ENCODE results near the gene S100A12. TPM values are rescaled to one million over a fixed set of nuclear protein-coding genes. Genes with fewer than 3 reads are reported as not detected.
"Not testable (repeated sequence)": the region's sequence is repeated elsewhere in the genome, so short reads cannot be mapped to it uniquely, and the experiment has no call there.

The S100A12 gene
- total RNA-seq, 2 donors from 2014 or later: 0.85 TPM; not detected in 1

DNA sequence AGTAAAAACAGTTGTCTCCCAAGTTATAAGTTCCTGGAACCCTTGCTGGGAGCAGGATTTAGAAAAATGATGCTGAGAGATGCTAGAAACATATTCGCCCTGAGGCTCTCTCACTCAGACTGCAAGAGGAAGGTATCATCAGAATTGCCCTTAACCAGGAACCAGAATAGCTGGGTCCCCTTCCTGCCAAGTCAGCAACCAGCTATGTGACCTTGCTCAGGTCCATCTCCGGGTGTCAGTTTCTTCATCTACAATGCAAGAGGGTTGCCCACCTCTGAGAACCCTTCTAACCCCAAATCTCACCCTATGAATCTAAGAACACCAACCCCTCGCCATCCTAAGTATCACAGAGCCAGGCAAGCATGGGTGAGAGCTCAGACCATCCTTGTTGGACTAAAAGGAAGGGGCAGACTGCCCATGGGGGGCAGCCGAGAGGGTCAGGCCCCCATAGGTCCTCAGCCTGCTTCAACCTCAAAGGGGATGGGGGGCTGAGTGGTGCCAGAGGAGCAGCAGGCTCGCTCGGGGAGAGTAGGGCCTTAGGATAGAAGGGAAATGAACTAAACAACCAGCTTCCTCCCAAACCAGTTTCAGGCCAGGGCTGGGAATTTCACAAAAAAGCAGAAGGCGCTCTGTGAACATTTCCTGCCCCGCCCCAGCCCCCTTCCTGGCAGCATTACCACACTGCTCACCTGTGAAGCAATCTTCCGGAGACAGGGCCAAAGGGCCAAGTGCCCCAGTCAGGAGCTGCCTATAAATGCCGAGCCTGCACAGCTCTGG, 18.2 kb downstream of the S100A12 start:
- intact Hi-C loops (cut with DNase I, micrococcal nuclease): loop anchor here in 1 of 2 donors (10.0 kb wide), 1 partner anchor 138 kb away; no protein-coding TSS in a partner anchor
- ATAC-seq (peak; percentile 84), DNase-seq (peak; percentile 55 to 61)

- DNase-seq (no peak), ATAC-seq (no peak)
- intact Hi-C loops (cut with DNase I, micrococcal nuclease): loop anchor here in 1 of 2 donors (10.0 kb wide), 1 partner anchor 138 kb away; no protein-coding TSS in a partner anchor
Observed at GRCh38 chr1:153356392-153357075, 18.9 kb downstream of the S100A12 start.

GRCh38 chr1:153355445-153356071, 19.9 kb downstream of the S100A12 start:
- intact Hi-C loops (cut with DNase I, micrococcal nuclease): loop anchor here in 1 of 2 donors (10.0 kb wide), 1 partner anchor 139 kb away; no protein-coding TSS in a partner anchor
- peak; percentile 39 to 64 for DNase-seq
- ATAC-seq: peak; percentile 76

DNA sequence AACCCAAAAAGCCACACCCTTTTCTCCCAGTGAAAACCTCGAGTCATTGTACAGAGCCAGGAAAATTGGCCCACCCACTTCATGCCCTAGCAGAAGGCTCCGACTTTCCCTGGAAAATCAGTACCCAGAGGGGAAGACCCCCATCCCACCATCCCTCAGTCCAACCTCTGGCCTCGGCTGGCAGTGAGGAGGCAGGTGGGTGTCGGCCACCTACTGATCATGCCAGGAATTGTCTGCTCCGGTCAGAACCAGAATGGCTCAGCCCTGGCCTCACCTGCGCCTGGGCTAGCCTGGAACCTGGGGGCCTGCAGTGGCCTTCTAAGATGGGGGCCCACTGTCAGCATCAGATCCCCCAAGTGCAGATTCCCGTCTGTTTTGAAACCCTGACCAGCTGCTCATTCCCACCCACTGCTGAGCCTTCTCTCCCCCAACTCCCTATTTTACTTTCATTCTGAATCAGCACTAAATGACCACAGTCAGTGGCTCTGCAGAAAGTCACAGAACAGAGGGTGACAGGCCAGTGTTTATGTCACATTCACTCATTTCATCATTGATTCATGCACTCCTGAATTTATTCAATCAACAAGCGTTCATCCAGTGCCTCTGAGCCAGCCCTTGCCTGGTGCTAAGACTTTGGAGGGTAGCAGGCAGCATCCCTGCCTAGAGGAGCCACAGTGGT, 20.8 kb downstream of the S100A12 start:
- intact Hi-C loops (cut with DNase I, micrococcal nuclease): loop anchor here (5.0 to 10.0 kb wide), 2 partner anchors 140 to 143 kb away; no protein-coding TSS in a partner anchor
- DNase-seq (no peak), ATAC-seq (no peak)

- no peak for ATAC-seq
- DNase-seq: no peak
- intact Hi-C loops (cut with DNase I, micrococcal nuclease): loop anchor here (5.0 to 10.0 kb wide), 2 partner anchors 141 to 144 kb away; no protein-coding TSS in a partner anchor
Observed at GRCh38 chr1:153353226-153353947, 22.0 kb downstream of the S100A12 start.

- intact Hi-C loops (cut with DNase I, micrococcal nuclease): loop anchor here (5.0 to 10.0 kb wide), 2 partner anchors 142 to 145 kb away; no protein-coding TSS in a partner anchor
- peak in 1 of 2 donors; percentile 67 for DNase-seq
- ATAC-seq: peak; percentile 81
Observed at GRCh38 chr1:153352523-153352922, 22.9 kb downstream of the S100A12 start.

DNA sequence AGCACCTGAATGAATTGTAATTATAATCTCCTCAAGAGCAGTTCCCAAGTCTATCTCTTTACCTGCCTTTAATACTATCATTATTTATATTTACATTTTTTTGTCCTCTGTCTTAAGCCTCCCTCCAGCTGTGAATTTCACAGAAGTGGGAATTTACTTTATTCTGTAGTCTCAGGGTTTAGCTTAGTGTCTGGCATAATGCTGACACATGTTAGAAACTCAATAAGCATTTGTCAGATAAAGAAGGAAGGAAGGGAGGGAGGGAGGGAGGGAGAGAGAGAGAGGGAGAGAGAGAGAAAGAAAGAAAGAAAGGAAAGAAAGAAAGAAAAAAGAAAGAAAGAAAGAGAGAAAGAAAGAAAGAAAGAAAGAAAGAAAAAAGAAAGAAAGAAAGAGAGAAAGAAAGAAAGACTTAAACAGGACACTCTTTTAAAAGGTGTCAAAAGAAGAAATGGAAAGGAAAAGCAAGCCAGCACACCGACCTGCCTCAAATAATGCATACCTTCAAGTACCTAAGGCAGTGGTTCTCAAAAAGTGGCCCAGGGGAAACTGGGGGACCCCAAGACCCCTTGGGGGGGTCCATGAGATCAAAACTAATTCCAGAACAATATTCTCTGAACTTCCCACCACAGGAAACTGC, 25.0 kb downstream of the S100A12 start:
- ATAC-seq: no peak

GRCh38 chr1:153349363-153350320, 25.8 kb downstream of the S100A12 start:
- intact Hi-C loops (cut with DNase I, micrococcal nuclease): loop anchor here (5.0 to 10.0 kb wide), 2 partner anchors 145 to 148 kb away; no protein-coding TSS in a partner anchor
- ATAC-seq: no peak
- DNase-seq: no peak

More for the DNA sequence above, 25.0 kb downstream of the S100A12 start:
- intact Hi-C loops (cut with DNase I, micrococcal nuclease): loop anchor here (5.0 to 10.0 kb wide), 2 partner anchors 144 to 147 kb away; no protein-coding TSS in a partner anchor
- DNase-seq: no peak

- intact Hi-C loops (cut with DNase I, micrococcal nuclease): no loop called here
- ATAC-seq: peak; percentile 55
- no peak for DNase-seq
Observed at GRCh38 chr1:153348511-153349362, 26.7 kb downstream of the S100A12 start, which contains the start of gene PGLYRP4. Gene PGLYRP4 (minus strand): TSS chr1:153348841. CDS start chr1:153347932, 909 bp downstream.

DNA sequence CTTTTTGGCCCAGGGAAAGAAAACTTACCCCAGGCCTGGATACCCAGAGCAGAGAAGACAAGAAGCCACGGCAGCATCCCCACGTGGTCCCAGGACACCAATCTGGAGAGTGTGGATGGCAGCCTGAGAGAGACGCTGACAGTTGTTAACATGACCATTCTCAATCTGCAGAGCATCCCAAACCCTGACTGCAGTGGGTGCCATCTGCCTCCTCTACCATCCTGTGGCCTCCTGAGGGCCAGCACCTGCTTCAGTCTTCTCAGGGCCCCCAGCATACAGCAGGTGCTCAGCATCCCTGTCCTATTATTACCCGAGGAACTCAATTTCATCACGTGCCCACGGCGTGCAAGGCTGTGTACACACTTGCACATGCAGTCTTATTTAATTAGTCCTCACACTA, 27.6 kb downstream of the S100A12 start:
- intact Hi-C loops (cut with DNase I, micrococcal nuclease): no loop called here
- DNase-seq (no peak), ATAC-seq (no peak)

GRCh38 chr1:153347049-153347448, 28.4 kb downstream of the S100A12 start:
- ATAC-seq; intact Hi-C loops (cut with DNase I, micrococcal nuclease); DNase-seq: not testable (repeated sequence)

GRCh38 chr1:153346077-153346723, 29.2 kb downstream of the S100A12 start:
- ATAC-seq (no peak), DNase-seq (no peak)
- intact Hi-C loops (cut with DNase I, micrococcal nuclease): no loop called here

DNA sequence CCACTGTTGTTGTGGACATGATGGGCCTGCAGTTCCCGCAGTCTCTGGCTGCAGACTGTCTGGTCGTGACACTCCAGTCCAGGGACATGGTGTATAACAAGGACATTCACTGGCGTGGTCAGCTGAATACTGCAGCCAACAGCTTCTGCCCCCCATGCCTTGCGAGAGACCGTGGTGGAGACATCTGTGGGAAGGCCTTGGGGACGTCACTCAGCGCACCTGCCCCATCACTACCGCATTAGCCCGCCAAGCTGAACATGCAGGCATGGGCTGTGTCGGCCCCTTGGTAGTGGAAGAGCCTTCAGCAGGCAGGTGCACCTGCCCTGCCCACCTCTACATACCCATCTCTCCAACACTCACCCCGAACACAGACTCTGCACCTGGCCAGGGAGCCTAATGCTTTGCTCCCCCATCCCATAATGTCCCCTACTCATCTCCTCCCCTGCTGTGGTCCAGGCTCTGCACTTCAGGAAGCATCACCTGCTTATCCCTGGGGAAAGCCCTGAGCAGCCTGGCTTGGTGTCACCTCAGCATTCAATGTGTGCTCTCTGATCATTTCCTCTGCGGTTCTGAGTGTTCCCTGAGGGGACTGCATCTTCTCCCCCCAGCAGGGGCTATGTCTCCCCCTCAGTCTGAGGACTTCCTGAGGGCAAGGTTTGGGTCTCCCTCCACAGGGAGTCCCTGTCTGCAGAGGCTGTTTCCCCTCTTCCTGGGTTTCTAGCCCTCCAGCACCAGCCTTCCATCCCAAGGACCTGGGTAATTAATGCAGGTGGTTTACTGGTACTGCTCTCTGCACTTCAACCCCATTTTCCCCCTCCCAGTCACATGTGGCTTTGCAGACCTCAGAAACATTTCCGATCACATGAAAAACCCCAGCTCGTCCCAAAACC, 30.0 kb downstream of the S100A12 start:
- ATAC-seq (no peak), DNase-seq (no peak)
- intact Hi-C loops (cut with DNase I, micrococcal nuclease): no loop called here

DNA sequence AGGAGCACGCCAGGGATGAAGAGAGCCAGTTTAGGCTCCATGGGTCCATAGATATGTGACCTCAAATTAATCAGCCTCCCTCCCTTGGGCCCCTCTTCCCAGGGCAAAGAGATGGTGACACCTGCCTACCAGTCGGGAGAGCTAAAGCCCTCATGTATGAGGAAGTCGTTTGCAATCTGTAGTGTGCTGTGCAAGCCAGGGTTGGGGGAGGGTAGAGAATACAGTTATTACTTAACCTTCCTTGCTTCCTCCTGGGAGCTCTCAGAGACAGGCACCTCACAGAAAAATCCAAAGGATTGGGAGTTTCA, 30.7 kb downstream of the S100A12 start:
- DNase-seq (no peak), ATAC-seq (peak; percentile 59)
- intact Hi-C loops (cut with DNase I, micrococcal nuclease): no loop called here

Data from left colon (tissue), 2 donors.